Astrocyte (in vitro differentiated cells and primary cell): Measurements from ENCODE around the gene TM9SF3. TPM values are rescaled to one million over a fixed set of nuclear protein-coding genes. Genes with fewer than 3 reads are reported as not detected.

Experiments
- DNase-seq: peaks from one replicate; pipeline ENCODE4 v3.0.0-alpha.2; 2010; ENCODE audit warnings: low read depth
- FAIRE-seq: peaks from 2 replicates; lab custom pipeline; 2011; peaks lifted over from hg19 to GRCh38; lab: Jason Lieb, UNC
- H2AFZ ChIP-seq: 2 replicates; pipeline ENCODE4 v1.6.0; 2012; ENCODE audit warnings: low read depth, low read length, inconsistent platforms
- H3K27ac ChIP-seq: 2 replicates; pipeline ENCODE4 v1.5.1; 2011; ENCODE audit warnings: low read depth, low read length, inconsistent platforms
- H3K27me3 ChIP-seq: 2 replicates; pipeline ENCODE4 v1.6.0; 2011; ENCODE audit warnings: low read length, inconsistent platforms; ENCODE audit not compliant: insufficient read depth
- H3K36me3 ChIP-seq: 2 replicates; pipeline ENCODE4 v1.5.1; 2011; ENCODE audit warnings: low read length, inconsistent platforms; ENCODE audit not compliant: insufficient read depth
- H3K4me1 ChIP-seq: 2 replicates; pipeline ENCODE4 v1.5.1; 2011; ENCODE audit warnings: low read length, inconsistent platforms; ENCODE audit not compliant: insufficient read depth
- H3K4me2 ChIP-seq: 2 replicates; pipeline ENCODE4 v1.6.0; 2012; ENCODE audit warnings: low read length, inconsistent platforms
- H3K4me3 ChIP-seq: 2 replicates; pipeline ENCODE4 v1.5.1; 2011; ENCODE audit warnings: low read depth, mild to moderate bottlenecking, low read length, inconsistent platforms; ENCODE audit not compliant: insufficient read depth
- H3K79me2 ChIP-seq: 2 replicates; pipeline ENCODE4 v1.6.0; 2012; ENCODE audit warnings: mild to moderate bottlenecking, low read length, inconsistent platforms; ENCODE audit not compliant: insufficient read depth
- H3K9ac ChIP-seq: 2 replicates; pipeline ENCODE4 v1.6.0; 2012; ENCODE audit warnings: mild to moderate bottlenecking, low read length, inconsistent platforms
- H3K9me3 ChIP-seq: 2 replicates; pipeline ENCODE4 v1.5.1; 2012; ENCODE audit warnings: low read depth, mild to moderate bottlenecking, low read length, inconsistent platforms; ENCODE audit not compliant: insufficient read depth
- H4K20me1 ChIP-seq: 2 replicates; pipeline ENCODE4 v1.6.0; 2012; ENCODE audit warnings: low read length, inconsistent platforms; ENCODE audit not compliant: insufficient read depth
- H3K27ac Mint-ChIP-seq: one replicate; pipeline ENCODE4 v1.8.0; 2021; ENCODE audit warnings: mild to moderate bottlenecking, mixed read lengths; ENCODE audit not compliant: unreplicated experiment
- H3K27me3 Mint-ChIP-seq: one replicate; pipeline ENCODE4 v1.8.0; 2021; ENCODE audit warnings: low read depth, mixed read lengths; ENCODE audit not compliant: unreplicated experiment
- H3K36me3 Mint-ChIP-seq: one replicate; pipeline ENCODE4 v1.8.0; 2021; ENCODE audit warnings: low read depth, mixed read lengths; ENCODE audit not compliant: unreplicated experiment
- H3K4me1 Mint-ChIP-seq: one replicate; pipeline ENCODE4 v1.8.0; 2021; ENCODE audit warnings: low read depth, mixed read lengths; ENCODE audit not compliant: unreplicated experiment
- H3K4me3 Mint-ChIP-seq: one replicate; pipeline ENCODE4 v1.8.0; 2021; ENCODE audit warnings: mild to moderate bottlenecking, moderate library complexity, mixed read lengths; ENCODE audit not compliant: unreplicated experiment
- H3K9me3 Mint-ChIP-seq: one replicate; pipeline ENCODE4 v1.8.0; 2021; ENCODE audit warnings: mild to moderate bottlenecking, mixed read lengths; ENCODE audit not compliant: unreplicated experiment
- EZH2 ChIP-seq: IDR thresholded peaks from 2 replicates; pipeline ENCODE4 v1.6.1; 2012; ENCODE audit warnings: mild to moderate bottlenecking, low read length, inconsistent platforms; ENCODE audit not compliant: insufficient read depth
- total RNA-seq: library from RNA; stranded (reverse); gene quantifications from 2 replicates; pipeline ENCODE4 v1.2.1, GENCODE V29; 2021
- TF ChIP-seq, protein P1 (sequence below): IDR thresholded peaks from 2 replicates; pipeline ENCODE4 v1.5.1; 2011; ENCODE audit warnings: low read depth, mild to moderate bottlenecking, inconsistent platforms, low read length, moderate library complexity; ENCODE audit not compliant: insufficient read depth

The TM9SF3 gene
- total RNA-seq, 1 donor from 2014 or later, result 200 TPM

DNA sequence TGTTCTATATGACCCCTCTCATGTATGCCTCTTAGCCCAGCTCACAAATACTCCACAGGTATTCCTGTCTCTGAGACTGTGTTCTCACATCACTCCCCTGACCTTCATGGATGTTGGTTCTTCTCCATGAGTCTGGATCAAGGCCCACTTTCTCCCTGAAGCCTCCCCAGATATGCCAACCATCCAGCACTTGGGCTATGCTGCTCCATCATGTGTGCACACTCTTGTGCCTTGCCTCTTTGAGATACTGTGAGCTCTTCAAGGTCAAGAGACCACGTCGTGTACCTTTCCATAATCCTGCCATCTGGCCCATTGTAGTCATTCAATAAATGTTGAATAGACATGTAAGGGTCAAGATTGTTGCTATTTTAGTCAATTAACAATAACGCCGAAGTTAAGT, 30.1 kb upstream of the TM9SF3 start:
- Histone ChIP-seq H3K4me1 (peaks cover 10% of the 10 kb centered on the region), H3K9me3 (no peaks in the 10 kb centered on the region), H3K4me3 (no peak overlapping the region), H3K9ac (no peak overlapping the region), H3K36me3 (no peaks in the 10 kb centered on the region), H3K4me2 (no peak overlapping the region), H3K79me2 (no peaks in the 10 kb centered on the region), H4K20me1 (no peaks in the 10 kb centered on the region), H2AFZ (no peak overlapping the region), H3K27ac (no peak overlapping the region), H3K27me3 (no peaks in the 10 kb centered on the region)
- H3K4me1 Mint-ChIP-seq, result peaks cover 22% of the 10 kb centered on the region
- peaks cover 16% of the 10 kb centered on the region for H3K36me3 Mint-ChIP-seq
- H3K9me3 Mint-ChIP-seq, result no peaks in the 10 kb centered on the region
- H3K27me3 Mint-ChIP-seq, result peaks cover 11% of the 10 kb centered on the region
- FAIRE-seq (no peak), DNase-seq (no peak)
- H3K4me3 Mint-ChIP-seq, result no peak overlapping the region
- H3K27ac Mint-ChIP-seq, result no peak overlapping the region
- TF ChIP-seq EZH2, result no peak
- TF ChIP-seq, protein P1, sequence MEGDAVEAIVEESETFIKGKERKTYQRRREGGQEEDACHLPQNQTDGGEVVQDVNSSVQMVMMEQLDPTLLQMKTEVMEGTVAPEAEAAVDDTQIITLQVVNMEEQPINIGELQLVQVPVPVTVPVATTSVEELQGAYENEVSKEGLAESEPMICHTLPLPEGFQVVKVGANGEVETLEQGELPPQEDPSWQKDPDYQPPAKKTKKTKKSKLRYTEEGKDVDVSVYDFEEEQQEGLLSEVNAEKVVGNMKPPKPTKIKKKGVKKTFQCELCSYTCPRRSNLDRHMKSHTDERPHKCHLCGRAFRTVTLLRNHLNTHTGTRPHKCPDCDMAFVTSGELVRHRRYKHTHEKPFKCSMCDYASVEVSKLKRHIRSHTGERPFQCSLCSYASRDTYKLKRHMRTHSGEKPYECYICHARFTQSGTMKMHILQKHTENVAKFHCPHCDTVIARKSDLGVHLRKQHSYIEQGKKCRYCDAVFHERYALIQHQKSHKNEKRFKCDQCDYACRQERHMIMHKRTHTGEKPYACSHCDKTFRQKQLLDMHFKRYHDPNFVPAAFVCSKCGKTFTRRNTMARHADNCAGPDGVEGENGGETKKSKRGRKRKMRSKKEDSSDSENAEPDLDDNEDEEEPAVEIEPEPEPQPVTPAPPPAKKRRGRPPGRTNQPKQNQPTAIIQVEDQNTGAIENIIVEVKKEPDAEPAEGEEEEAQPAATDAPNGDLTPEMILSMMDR, result no peak

DNA sequence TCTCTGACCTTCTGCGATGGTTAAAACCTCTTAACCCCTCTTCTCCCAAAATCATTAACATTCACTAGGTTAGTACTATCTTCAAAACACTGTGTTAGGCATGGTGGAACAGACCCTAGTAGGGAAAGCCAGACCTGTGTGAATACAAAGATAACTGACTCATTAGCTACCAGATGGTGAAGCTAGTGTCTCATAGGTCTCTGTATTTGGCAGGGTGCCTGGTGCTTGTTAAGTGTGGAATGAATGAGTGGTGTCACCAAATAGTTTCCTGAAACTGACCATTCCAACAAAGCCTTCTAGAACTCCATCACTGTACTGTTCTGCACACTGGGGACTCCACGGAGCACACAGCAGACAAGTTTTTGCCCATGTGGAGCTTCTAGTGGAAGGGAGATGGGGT, 27.7 kb upstream of the TM9SF3 start:
- Histone ChIP-seq H3K36me3 (no peaks in the 10 kb centered on the region), H3K79me2 (no peaks in the 10 kb centered on the region), H3K9ac (no peak overlapping the region), H4K20me1 (no peaks in the 10 kb centered on the region), H3K4me2 (peak overlapping the region; percentile 36), H3K27me3 (no peaks in the 10 kb centered on the region), H3K27ac (no peak overlapping the region), H3K9me3 (no peaks in the 10 kb centered on the region), H3K4me3 (no peak overlapping the region), H2AFZ (no peak overlapping the region), H3K4me1 (peaks cover 10% of the 10 kb centered on the region)
- peak overlapping the region; percentile 50 for H3K27ac Mint-ChIP-seq
- FAIRE-seq (peak; percentile 99), DNase-seq (peak; percentile 91)
- TF ChIP-seq, protein P1, result no peak
- TF ChIP-seq EZH2, result no peak
- H3K4me3 Mint-ChIP-seq, result peak overlapping the region; percentile 47
- no peaks in the 10 kb centered on the region for H3K9me3 Mint-ChIP-seq
- peaks cover 22% of the 10 kb centered on the region for H3K4me1 Mint-ChIP-seq
- H3K36me3 Mint-ChIP-seq, result peaks cover 12% of the 10 kb centered on the region
- H3K27me3 Mint-ChIP-seq, result peaks cover 8% of the 10 kb centered on the region

DNA sequence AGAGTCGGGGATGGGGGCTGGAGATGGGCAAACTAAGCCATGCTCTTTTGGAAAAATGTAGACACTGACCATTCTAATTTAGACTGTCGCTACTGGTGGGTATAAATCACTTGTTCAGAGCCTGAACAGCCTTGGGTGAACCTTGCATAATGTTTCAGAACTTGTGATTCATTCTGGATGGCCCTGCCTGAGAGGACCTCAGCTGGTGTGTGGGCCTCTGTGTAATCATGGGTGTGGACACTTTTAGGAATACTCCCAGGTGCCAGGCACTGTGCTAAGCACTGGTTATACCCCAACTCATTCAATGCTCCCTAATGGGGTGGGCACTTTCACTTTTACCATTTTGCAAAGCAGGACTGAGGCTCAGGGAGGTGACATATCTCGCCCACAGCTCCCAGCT, 26.8 kb upstream of the TM9SF3 start:
- no peak for FAIRE-seq
- Histone ChIP-seq H3K27ac (no peak overlapping the region), H3K79me2 (no peaks in the 10 kb centered on the region), H3K4me2 (no peak overlapping the region), H2AFZ (no peak overlapping the region), H3K4me3 (no peak overlapping the region), H3K9ac (no peak overlapping the region), H3K27me3 (no peaks in the 10 kb centered on the region), H3K9me3 (no peaks in the 10 kb centered on the region), H3K4me1 (peaks cover 10% of the 10 kb centered on the region), H4K20me1 (no peaks in the 10 kb centered on the region), H3K36me3 (no peaks in the 10 kb centered on the region)
- H3K27ac Mint-ChIP-seq, result no peak overlapping the region
- TF ChIP-seq, protein P1, result no peak
- no peak for TF ChIP-seq EZH2
- peaks cover 8% of the 10 kb centered on the region for H3K27me3 Mint-ChIP-seq
- peaks cover 22% of the 10 kb centered on the region for H3K4me1 Mint-ChIP-seq
- no peak overlapping the region for H3K4me3 Mint-ChIP-seq
- H3K36me3 Mint-ChIP-seq, result peaks cover 12% of the 10 kb centered on the region
- DNase-seq, result no peak
- no peaks in the 10 kb centered on the region for H3K9me3 Mint-ChIP-seq
